ENCODE data around the gene ATP6V1G2.
A peak's percentile ranks its signal among the peaks of the same experiment; 100 is the strongest.

Gene ATP6V1G2

GRCh38 chr6:31575952-31576685, 29.7 kb upstream of the ATP6V1G2 start:
- DNase-seq: no peak

- DNase-seq: peak; percentile 88 to 94
These were observed 29.0 kb upstream of the ATP6V1G2 start, which contains the start of gene TNF for GRCh38 chr6:31575335-31575901. TNF (plus strand) TSS chr6:31575565; CDS start chr6:31575742, 177 bp downstream.

DNA sequence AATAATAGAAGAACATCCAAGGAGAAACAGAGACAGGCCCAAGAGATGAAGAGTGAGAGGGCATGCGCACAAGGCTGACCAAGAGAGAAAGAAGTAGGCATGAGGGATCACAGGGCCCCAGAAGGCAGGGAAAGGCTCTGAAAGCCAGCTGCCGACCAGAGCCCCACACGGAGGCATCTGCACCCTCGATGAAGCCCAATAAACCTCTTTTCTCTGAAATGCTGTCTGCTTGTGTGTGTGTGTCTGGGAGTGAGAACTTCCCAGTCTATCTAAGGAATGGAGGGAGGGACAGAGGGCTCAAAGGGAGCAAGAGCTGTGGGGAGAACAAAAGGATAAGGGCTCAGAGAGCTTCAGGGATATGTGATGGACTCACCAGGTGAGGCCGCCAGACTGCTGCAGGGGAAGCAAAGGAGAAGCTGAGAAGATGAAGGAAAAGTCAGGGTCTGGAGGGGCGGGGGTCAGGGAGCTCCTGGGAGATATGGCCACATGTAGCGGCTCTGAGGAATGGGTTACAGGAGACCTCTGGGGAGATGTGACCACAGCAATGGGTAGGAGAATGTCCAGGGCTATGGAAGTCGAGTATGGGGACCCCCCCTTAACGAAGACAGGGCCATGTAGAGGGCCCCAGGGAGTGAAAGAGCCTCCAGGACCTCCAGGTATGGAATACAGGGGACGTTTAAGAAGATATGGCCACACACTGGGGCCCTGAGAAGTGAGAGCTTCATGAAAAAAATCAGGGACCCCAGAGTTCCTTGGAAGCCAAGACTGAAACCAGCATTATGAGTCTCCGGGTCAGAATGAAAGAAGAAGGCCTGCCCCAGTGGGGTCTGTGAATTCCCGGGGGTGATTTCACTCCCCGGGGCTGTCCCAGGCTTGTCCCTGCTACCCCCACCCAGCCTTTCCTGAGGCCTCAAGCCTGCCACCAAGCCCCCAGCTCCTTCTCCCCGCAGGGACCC, 28.0 kb upstream of the ATP6V1G2 start:
- DNase-seq: peak; percentile 73 to 81

DNA sequence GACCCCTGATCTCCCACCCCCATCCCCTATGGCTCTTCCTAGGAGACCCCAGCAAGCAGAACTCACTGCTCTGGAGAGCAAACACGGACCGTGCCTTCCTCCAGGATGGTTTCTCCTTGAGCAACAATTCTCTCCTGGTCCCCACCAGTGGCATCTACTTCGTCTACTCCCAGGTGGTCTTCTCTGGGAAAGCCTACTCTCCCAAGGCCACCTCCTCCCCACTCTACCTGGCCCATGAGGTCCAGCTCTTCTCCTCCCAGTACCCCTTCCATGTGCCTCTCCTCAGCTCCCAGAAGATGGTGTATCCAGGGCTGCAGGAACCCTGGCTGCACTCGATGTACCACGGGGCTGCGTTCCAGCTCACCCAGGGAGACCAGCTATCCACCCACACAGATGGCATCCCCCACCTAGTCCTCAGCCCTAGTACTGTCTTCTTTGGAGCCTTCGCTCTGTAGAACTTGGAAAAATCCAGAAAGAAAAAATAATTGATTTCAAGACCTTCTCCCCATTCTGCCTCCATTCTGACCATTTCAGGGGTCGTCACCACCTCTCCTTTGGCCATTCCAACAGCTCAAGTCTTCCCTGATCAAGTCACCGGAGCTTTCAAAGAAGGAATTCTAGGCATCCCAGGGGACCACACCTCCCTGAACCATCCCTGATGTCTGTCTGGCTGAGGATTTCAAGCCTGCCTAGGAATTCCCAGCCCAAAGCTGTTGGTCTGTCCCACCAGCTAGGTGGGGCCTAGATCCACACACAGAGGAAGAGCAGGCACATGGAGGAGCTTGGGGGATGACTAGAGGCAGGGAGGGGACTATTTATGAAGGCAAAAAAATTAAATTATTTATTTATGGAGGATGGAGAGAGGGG, 27.1 kb upstream of the ATP6V1G2 start:
- DNase-seq: no peak

GRCh38 chr6:31572041-31572911, 25.9 kb upstream of the ATP6V1G2 start, which contains the start of gene LTA:
LTA (plus strand) TSS chr6:31572289; CDS start chr6:31572743, 454 bp downstream.
- peak; percentile 86 to 89 for DNase-seq

DNA sequence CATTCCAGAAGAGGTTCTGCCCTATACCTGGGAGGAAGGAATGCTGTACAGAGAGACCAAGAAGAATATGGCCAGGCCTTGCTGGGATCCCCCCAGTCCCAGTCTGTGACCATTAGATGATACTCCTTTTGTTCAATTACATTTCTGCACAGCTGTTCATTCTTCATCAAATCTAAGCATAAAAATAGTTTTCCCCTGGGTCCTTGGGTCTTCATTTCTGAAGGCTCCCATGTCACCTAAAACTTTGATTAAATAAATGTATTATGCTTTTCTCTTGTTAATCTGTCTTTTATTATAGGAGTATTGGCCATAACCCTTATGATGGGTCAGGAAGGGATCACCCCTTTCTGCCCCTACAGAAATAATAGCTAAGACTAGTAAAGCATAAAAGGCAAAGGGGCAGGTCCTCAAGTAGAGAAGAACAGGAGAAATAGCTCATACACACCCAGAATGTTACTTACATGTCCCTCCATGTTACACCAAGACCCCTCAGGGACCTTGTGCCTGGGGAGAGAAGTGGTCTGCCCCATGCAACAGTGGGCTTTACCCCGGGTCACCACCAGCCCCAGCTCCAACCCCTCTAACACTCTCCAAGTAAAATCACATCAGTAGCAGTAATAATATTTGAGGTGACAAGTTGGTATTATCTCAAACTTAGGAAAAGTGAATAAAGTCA, 23.6 kb upstream of the ATP6V1G2 start:
- DNase-seq: no peak

DNA sequence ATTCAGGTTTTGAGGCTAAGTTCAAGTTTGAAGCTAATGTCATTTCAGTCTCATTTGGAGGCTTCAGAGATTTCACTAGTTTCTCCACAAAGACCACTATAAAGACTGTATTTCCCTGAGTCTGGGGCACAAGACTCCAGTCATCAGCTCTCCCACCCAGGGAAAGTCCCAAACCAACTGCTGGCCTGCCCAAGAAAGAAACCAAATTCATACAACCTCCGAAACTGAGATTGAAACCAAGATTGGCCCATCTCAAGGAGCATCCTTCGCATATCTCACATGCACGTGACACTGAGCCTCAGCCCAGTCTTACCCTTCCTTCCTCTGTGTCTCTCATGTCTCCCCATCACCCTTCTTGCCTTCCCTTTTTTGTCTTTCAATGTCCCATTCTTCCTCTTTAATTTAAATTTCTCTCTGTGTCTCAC, 22.1 kb upstream of the ATP6V1G2 start:
- DNase-seq: peak; percentile 68 to 80

DNA sequence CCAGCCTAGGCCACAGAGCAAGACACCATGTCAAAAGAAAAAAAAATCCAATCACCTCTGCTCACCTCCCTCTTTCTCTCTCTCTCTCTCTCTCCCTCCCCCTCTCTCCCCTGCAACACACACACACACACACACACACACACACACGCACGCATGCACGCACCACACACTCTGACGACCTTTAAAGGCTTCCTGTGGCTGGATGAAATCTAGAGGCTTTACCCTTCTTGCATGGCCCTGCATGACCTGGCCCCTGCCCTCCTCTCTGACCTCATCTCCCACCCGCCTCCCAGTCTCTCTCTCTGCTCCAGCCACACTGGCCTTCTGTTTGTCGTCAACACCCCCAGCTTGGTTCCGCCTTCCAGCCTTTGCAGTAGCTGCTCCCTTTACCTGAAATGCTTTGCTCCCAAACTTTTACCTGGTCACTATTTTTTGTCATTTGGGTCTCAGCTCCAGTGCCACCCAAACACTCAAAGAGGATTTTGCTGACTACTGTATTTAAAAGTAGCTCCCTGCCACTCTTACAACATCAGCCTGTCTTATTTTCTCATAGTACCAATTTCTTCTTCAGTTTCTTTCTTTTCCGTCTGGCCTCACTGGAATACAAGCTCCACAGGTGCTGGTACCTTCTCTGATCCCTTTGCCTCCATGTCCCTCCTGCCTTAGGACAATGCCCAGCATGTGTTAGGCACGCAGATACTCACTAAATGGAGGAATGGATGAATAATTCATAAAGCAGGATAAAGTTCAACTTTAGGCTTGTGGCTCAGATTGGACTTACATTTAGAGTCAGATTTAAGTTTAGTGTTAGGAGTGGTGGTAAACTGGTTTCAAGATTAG, 21.3 kb upstream of the ATP6V1G2 start:
- no peak for DNase-seq

GRCh38 chr6:31560697-31561058, 14.3 kb upstream of the ATP6V1G2 start:
- DNase-seq: no peak

- DNase-seq: peak; percentile 65 to 68
These were observed 13.7 kb upstream of the ATP6V1G2 start for GRCh38 chr6:31559958-31560696.

DNA sequence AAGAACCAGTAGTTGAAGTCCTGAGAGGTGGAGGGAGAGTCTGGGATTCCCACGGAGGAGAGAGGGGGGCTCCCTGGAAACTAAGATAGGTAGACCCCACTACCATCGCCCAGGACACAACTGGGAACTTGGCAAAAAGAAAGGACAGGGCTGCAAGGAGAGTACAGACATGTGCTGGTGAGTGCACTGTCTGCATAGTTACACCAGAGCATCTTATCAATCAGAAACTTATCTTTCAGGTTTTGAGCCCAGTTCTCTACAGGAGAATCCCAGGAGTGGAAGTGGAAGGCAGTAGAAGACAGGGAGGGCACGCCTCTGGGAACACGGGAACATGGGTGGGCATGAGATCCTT, 13.2 kb upstream of the ATP6V1G2 start:
- no peak for DNase-seq

DNA sequence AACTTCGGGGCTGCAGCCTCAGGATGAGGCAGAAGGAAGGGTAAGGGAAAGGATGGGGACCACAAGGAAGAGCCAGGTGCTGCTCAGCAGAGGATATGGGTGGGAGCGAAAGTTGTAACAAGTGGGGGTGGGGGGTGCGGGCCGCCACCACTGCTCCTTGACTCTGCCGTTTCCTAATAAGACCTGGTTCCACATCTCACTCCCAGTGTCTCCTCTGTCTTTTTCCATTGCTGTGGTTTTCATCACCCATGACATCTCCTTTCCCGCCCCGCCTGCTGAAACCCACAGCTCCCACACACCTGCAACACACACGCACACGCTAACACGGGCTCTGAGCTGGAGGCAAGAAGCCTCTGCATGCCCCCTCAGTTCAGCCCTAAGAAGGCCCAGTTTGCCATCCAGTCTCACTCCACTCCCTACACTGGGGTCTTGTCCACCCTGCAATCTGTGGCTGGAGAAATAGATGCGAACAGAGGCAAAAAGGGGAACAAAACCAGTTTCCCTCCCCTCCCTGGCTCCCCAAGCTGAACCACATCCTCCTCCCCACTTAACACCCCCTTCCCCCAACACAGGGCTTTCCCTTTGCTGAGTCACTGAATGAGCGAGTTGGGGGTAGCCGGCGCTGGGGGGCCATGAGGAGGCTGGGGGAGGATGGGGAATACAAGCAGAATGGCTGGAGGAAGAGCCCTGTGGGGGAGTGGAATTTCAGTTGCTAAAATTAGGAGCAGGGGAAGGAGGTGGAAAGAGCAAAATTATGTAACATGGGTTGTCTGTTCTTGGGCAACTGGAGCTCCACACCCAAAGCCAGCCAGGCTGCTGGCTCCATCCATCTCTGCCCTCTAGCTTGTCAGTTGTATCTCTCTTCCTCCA, 12.5 kb upstream of the ATP6V1G2 start:
- DNase-seq: peak; percentile 76 to 80

DNA sequence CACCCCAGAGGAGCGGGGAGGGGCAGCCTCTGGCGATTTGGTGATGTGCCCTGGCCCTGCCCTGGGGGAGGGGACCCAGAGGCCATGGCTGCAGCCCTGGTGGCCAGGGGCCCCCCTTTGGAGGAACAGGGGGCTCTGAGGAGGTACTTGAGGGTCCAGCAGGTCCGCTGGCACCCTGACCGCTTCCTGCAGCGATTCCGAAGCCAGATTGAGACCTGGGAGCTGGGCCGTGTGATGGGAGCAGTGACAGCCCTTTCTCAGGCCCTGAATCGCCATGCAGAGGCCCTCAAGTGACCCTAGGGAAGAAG, 11.9 kb upstream of the ATP6V1G2 start:
- DNase-seq: no peak

- DNase-seq: no peak
These were observed 11.3 kb upstream of the ATP6V1G2 start for GRCh38 chr6:31557443-31558317.

DNA sequence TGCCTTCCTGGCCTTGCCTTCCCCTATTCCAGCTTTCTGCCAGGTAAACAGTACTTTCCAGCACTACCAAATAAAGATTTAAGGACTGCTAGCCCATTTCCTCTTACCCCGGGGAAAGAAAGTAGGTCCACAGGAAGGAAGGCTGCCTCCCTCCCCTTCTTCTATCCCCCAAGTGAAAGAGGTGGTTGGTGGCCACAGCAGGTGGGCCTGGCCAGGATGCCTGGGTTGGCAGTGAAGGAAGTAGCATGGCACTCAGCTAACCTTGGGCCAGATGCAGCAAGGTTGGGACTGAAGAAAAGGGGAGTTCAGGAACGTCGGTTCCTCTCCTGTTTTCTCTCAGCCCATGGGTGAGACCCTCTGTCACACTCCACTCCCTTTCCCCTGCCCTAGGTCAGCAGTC, 9.9 kb upstream of the ATP6V1G2 start:
- DNase-seq: no peak

DNA sequence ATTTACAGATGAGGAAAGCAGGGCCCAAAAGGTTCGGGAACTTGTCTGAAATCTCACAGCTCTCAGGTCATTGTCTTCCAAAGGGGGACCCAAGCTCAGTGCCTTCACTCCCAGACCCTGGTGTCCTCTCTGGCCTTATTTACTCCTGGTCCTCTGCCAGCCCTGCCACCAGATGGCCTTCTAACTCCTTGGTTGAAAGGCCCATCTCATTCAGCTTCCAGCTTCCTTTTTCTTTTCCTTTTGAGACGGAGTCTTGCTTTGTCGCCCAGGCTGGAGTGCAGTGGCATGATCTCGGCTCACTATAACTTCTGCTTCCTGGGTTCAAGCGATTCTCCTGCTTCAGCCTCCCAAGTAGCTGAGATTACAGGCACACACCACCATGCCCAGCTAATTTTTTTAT, 5.0 kb upstream of the ATP6V1G2 start:
- DNase-seq: peak; percentile 65 to 73

GRCh38 chr6:31548544-31548873, 2.1 kb upstream of the ATP6V1G2 start:
- DNase-seq: no peak

Measured in activated CD4-positive, alpha-beta T cell treated with anti-CD3 and anti-CD28 coated beads, Interleukin-2, amount 50 U/mL, for 48 hours (primary cell).